HEK293 (cell line): ENCODE results near the gene USF3.

ENCODE experiments used
- BCL11A ChIP-seq: fragments of 450-650 bp; formaldehyde crosslinking; IDR thresholded peaks from 2 replicates; pipeline ENCODE4 v1.5.1; 2016; ENCODE audit warnings: low read depth, missing biosample characterization, missing genetic modification characterization
- KLF9 ChIP-seq: fragments of 450-650 bp; formaldehyde crosslinking; IDR thresholded peaks from 2 replicates; pipeline ENCODE4 v1.5.1; 2016; ENCODE audit warnings: missing biosample characterization, missing genetic modification characterization, low read depth
- YY1 ChIP-seq: fragments of 450-650 bp; formaldehyde crosslinking; IDR thresholded peaks from 2 replicates; pipeline ENCODE4 v1.5.1; 2018; ENCODE audit warnings: missing biosample characterization, missing genetic modification characterization
- ZNF23 ChIP-seq: fragments of 450-650 bp; formaldehyde crosslinking; IDR thresholded peaks from 2 replicates; pipeline ENCODE4 v1.5.1; 2016; ENCODE audit warnings: missing biosample characterization, missing genetic modification characterization, borderline replicate concordance
- ZNF433 ChIP-seq: fragments of 450-650 bp; formaldehyde crosslinking; IDR thresholded peaks from 2 replicates; pipeline ENCODE4 v1.5.1; 2016; ENCODE audit warnings: missing biosample characterization, missing genetic modification characterization, low read depth
- ZNF558 ChIP-seq: fragments of 450-650 bp; formaldehyde crosslinking; IDR thresholded peaks from 2 replicates; pipeline ENCODE4 v1.5.1; 2016; ENCODE audit warnings: missing biosample characterization, missing genetic modification characterization
- ZNF792 ChIP-seq: fragments of 450-650 bp; formaldehyde crosslinking; IDR thresholded peaks from 2 replicates; pipeline ENCODE4 v1.5.1; 2016; ENCODE audit warnings: missing biosample characterization, missing genetic modification characterization
- TF ChIP-seq, protein P1 (sequence below): fragments of 450-650 bp; formaldehyde crosslinking; IDR thresholded peaks from 2 replicates; pipeline ENCODE4 v1.5.1; 2016; ENCODE audit warnings: missing biosample characterization, missing genetic modification characterization
- TF ChIP-seq, protein P2 (sequence below): fragments of 450-650 bp; formaldehyde crosslinking; IDR thresholded peaks from 2 replicates; pipeline ENCODE4 v1.5.1; 2016; ENCODE audit warnings: missing biosample characterization, missing genetic modification characterization
- TF ChIP-seq, protein P3 (sequence below): fragments of 450-650 bp; formaldehyde crosslinking; IDR thresholded peaks from 2 replicates; pipeline ENCODE4 v1.5.1; 2016; ENCODE audit warnings: missing biosample characterization, missing genetic modification characterization

DNA sequence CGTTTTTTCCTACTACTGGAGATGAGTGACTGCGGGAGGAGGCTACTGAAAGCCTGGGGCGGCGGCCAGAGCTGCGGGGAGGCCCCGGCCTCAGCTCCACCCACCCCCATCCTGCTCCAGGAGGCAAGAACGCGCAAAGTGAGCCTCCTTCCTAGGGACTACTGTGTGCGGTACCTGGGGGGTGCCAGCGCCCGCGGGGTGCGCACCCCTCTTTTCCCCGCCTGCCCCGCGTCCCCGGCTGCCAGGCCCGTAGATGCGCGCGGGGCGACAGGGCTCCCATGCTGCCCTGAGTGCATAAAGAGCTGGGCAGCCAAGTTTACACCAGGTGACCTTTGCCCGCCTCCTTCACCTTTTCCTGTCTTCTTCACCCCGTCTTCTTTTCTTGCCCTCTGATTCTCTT, 2.5 kb upstream of the USF3 start:
- TF ChIP-seq ZNF23 (no peak), KLF9 (no peak), ZNF558 (no peak), YY1 (tag by site-specific recombination) (no peak), BCL11A (tag by site-specific recombination) (no peak), ZNF792 (tag by site-specific recombination) (no peak), ZNF433 (tag by site-specific recombination) (no peak)
- TF ChIP-seq, protein P1, sequence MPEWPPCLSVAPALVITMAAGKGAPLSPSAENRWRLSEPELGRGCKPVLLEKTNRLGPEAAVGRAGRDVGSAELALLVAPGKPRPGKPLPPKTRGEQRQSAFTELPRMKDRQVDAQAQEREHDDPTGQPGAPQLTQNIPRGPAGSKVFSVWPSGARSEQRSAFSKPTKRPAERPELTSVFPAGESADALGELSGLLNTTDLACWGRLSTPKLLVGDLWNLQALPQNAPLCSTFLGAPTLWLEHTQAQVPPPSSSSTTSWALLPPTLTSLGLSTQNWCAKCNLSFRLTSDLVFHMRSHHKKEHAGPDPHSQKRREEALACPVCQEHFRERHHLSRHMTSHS = no peak
- TF ChIP-seq, protein P2, sequence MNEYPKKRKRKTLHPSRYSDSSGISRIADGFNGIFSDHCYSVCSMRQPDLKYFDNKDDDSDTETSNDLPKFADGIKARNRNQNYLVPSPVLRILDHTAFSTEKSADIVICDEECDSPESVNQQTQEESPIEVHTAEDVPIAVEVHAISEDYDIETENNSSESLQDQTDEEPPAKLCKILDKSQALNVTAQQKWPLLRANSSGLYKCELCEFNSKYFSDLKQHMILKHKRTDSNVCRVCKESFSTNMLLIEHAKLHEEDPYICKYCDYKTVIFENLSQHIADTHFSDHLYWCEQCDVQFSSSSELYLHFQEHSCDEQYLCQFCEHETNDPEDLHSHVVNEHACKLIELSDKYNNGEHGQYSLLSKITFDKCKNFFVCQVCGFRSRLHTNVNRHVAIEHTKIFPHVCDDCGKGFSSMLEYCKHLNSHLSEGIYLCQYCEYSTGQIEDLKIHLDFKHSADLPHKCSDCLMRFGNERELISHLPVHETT = no peak
- TF ChIP-seq, protein P3, sequence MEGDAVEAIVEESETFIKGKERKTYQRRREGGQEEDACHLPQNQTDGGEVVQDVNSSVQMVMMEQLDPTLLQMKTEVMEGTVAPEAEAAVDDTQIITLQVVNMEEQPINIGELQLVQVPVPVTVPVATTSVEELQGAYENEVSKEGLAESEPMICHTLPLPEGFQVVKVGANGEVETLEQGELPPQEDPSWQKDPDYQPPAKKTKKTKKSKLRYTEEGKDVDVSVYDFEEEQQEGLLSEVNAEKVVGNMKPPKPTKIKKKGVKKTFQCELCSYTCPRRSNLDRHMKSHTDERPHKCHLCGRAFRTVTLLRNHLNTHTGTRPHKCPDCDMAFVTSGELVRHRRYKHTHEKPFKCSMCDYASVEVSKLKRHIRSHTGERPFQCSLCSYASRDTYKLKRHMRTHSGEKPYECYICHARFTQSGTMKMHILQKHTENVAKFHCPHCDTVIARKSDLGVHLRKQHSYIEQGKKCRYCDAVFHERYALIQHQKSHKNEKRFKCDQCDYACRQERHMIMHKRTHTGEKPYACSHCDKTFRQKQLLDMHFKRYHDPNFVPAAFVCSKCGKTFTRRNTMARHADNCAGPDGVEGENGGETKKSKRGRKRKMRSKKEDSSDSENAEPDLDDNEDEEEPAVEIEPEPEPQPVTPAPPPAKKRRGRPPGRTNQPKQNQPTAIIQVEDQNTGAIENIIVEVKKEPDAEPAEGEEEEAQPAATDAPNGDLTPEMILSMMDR (tag by site-specific recombination) = no peak
